Mucosa of stomach (tissue), 1 donor: ENCODE results near the gene ENOSF1.

Experiments used
- H3K27me3 ChIP-seq: one replicate; pipeline ENCODE4 v1.7.0; 2013; ENCODE audit warnings: mild to moderate bottlenecking, low read length; ENCODE audit not compliant: control insufficient read depth, insufficient read depth
- H3K36me3 ChIP-seq: one replicate; pipeline ENCODE4 v1.7.0; 2013; ENCODE audit warnings: low read length; ENCODE audit not compliant: control insufficient read depth, insufficient read depth
- H3K4me1 ChIP-seq: one replicate; pipeline ENCODE4 v1.7.0; 2013; ENCODE audit warnings: mild to moderate bottlenecking, low read length; ENCODE audit not compliant: control insufficient read depth, insufficient read depth
- H3K4me3 ChIP-seq: one replicate; pipeline ENCODE4 v1.7.0; 2013; ENCODE audit warnings: low read length
- H3K9ac ChIP-seq: one replicate; pipeline ENCODE4 v1.7.0; 2013; ENCODE audit warnings: mild to moderate bottlenecking, low read length, moderate library complexity
- H3K9me3 ChIP-seq: one replicate; pipeline ENCODE4 v1.7.0; 2013; ENCODE audit warnings: mild to moderate bottlenecking, low read length, moderate library complexity; ENCODE audit not compliant: control insufficient read depth
- donor health status: Pancreatic carcinoma.

ENOSF1 gene

GRCh38 chr18:666177-666576, 46.3 kb downstream of the ENOSF1 start:
- no peak overlapping the region for H3K9ac ChIP-seq
- no peaks in the 10 kb centered on the region for H3K36me3 ChIP-seq
- no peaks in the 10 kb centered on the region for H3K27me3 ChIP-seq
- no peaks in the 10 kb centered on the region for H3K4me1 ChIP-seq
- no peaks in the 10 kb centered on the region for H3K9me3 ChIP-seq
- no peak overlapping the region for H3K4me3 ChIP-seq

GRCh38 chr18:662197-662596, 50.2 kb downstream of the ENOSF1 start:
- Histone ChIP-seq H3K9me3 (no peaks in the 10 kb centered on the region), H3K9ac (no peak overlapping the region), H3K4me3 (no peak overlapping the region), H3K27me3 (no peaks in the 10 kb centered on the region), H3K4me1 (peaks cover 4% of the 10 kb centered on the region), H3K36me3 (no peaks in the 10 kb centered on the region)

- Histone ChIP-seq H3K9me3 (no peaks in the 10 kb centered on the region), H3K27me3 (no peaks in the 10 kb centered on the region), H3K4me3 (no peak overlapping the region), H3K9ac (no peak overlapping the region), H3K36me3 (no peaks in the 10 kb centered on the region), H3K4me1 (peaks cover 4% of the 10 kb centered on the region)
Observed at GRCh38 chr18:659597-659996, 52.8 kb downstream of the ENOSF1 start.

- H3K4me1 ChIP-seq: peaks cover 4% of the 10 kb centered on the region
- peak overlapping the region; percentile 51 for H3K9ac ChIP-seq
- H3K4me3 ChIP-seq: no peak overlapping the region
- H3K27me3 ChIP-seq: no peaks in the 10 kb centered on the region
- no peaks in the 10 kb centered on the region for H3K9me3 ChIP-seq
- no peaks in the 10 kb centered on the region for H3K36me3 ChIP-seq
Observed at GRCh38 chr18:658947-659533, 53.4 kb downstream of the ENOSF1 start.

- Histone ChIP-seq H3K4me1 (peaks cover 4% of the 10 kb centered on the region), H3K4me3 (peak overlapping the region; percentile 60), H3K9me3 (no peaks in the 10 kb centered on the region), H3K9ac (peak overlapping the region; percentile 51), H3K36me3 (no peaks in the 10 kb centered on the region), H3K27me3 (no peaks in the 10 kb centered on the region)
Observed at GRCh38 chr18:658001-658946, 54.2 kb downstream of the ENOSF1 start.

- no peaks in the 10 kb centered on the region for H3K27me3 ChIP-seq
- no peaks in the 10 kb centered on the region for H3K36me3 ChIP-seq
- H3K9me3 ChIP-seq: no peaks in the 10 kb centered on the region
- H3K4me3 ChIP-seq: peak within 1 kb of the TSS; percentile 60
- peaks cover 4% of the 10 kb centered on the region for H3K4me1 ChIP-seq
- H3K9ac ChIP-seq: peak within 1 kb of the TSS; percentile 61
Observed at GRCh38 chr18:657311-658000, 55.0 kb downstream of the ENOSF1 start, which contains the start of gene TYMS. TSS of gene TYMS (plus strand) at chr18:657653. CDS start at chr18:657743, 90 bp downstream.

GRCh38 chr18:655445-655844, 57.0 kb downstream of the ENOSF1 start:
- Histone ChIP-seq H3K27me3 (no peaks in the 10 kb centered on the region), H3K9me3 (no peaks in the 10 kb centered on the region), H3K4me3 (no peak overlapping the region), H3K36me3 (no peaks in the 10 kb centered on the region), H3K4me1 (peaks cover 4% of the 10 kb centered on the region), H3K9ac (no peak overlapping the region)

- Histone ChIP-seq H3K4me1 (peaks cover 4% of the 10 kb centered on the region), H3K9ac (no peak overlapping the region), H3K36me3 (no peaks in the 10 kb centered on the region), H3K4me3 (no peak overlapping the region), H3K9me3 (no peaks in the 10 kb centered on the region), H3K27me3 (no peaks in the 10 kb centered on the region)
Observed at GRCh38 chr18:654601-655000, 57.8 kb downstream of the ENOSF1 start.

GRCh38 chr18:653512-653911, 58.9 kb downstream of the ENOSF1 start:
- Histone ChIP-seq H3K9me3 (no peaks in the 10 kb centered on the region), H3K4me3 (no peak overlapping the region), H3K36me3 (no peaks in the 10 kb centered on the region), H3K4me1 (peaks cover under 1% of the 10 kb centered on the region), H3K27me3 (no peaks in the 10 kb centered on the region), H3K9ac (no peak overlapping the region)

- no peak overlapping the region for H3K4me3 ChIP-seq
- no peak overlapping the region for H3K9ac ChIP-seq
- H3K36me3 ChIP-seq: no peaks in the 10 kb centered on the region
- no peaks in the 10 kb centered on the region for H3K9me3 ChIP-seq
- H3K4me1 ChIP-seq: no peaks in the 10 kb centered on the region
- H3K27me3 ChIP-seq: no peaks in the 10 kb centered on the region
Observed at GRCh38 chr18:652131-652530, 60.3 kb downstream of the ENOSF1 start.

- H3K4me3 ChIP-seq: no peak overlapping the region
- H3K9ac ChIP-seq: no peak overlapping the region
- no peaks in the 10 kb centered on the region for H3K4me1 ChIP-seq
- H3K36me3 ChIP-seq: no peaks in the 10 kb centered on the region
- no peaks in the 10 kb centered on the region for H3K9me3 ChIP-seq
- H3K27me3 ChIP-seq: no peaks in the 10 kb centered on the region
Observed at GRCh38 chr18:650428-650858, 62.0 kb downstream of the ENOSF1 start.

GRCh38 chr18:649341-649740, 63.1 kb downstream of the ENOSF1 start:
- no peak overlapping the region for H3K9ac ChIP-seq
- no peak overlapping the region for H3K4me3 ChIP-seq
- H3K9me3 ChIP-seq: no peaks in the 10 kb centered on the region
- H3K27me3 ChIP-seq: no peaks in the 10 kb centered on the region
- H3K36me3 ChIP-seq: no peaks in the 10 kb centered on the region
- H3K4me1 ChIP-seq: no peaks in the 10 kb centered on the region
